HG03060 (cell line): ENCODE data around the gene DNAJC22.
A peak's percentile ranks its signal among the peaks of the same experiment; 100 is the strongest.
"Not testable (repeated sequence)": the region's sequence is repeated elsewhere in the genome, so short reads cannot be mapped to it uniquely, and the experiment has no call there.

Experiments used
- ATAC-seq: cut with Tn5 transposase; IDR thresholded peaks from one replicate; pipeline ENCODE4 v1.9.1; 2021; ENCODE audit warnings: low read depth, moderate number of reproducible peaks; ENCODE audit not compliant: unreplicated experiment

DNAJC22 gene

GRCh38 chr12:49346659-49347310 is at the start of gene DNAJC22:
TSS of gene DNAJC22 (plus strand) at chr12:49346888. CDS start at chr12:49348873, 1,985 bp downstream.
- ATAC-seq = no peak

GRCh38 chr12:49297695-49298060 is 49.0 kb upstream of the DNAJC22 start:
- no peak for ATAC-seq

GRCh38 chr12:49298160-49298559 is 48.5 kb upstream of the DNAJC22 start:
- ATAC-seq = no peak

- ATAC-seq = no peak
Observed at GRCh38 chr12:49301760-49302159, 44.9 kb upstream of the DNAJC22 start.

GRCh38 chr12:49304161-49304560 is 42.5 kb upstream of the DNAJC22 start:
- ATAC-seq = no peak

- no peak for ATAC-seq
Observed at GRCh38 chr12:49305762-49306510, 40.8 kb upstream of the DNAJC22 start.

- no peak for ATAC-seq
Observed at GRCh38 chr12:49309386-49309785, 37.3 kb upstream of the DNAJC22 start.

- not testable (repeated sequence) for ATAC-seq
Observed at GRCh38 chr12:49310451-49311000, 36.2 kb upstream of the DNAJC22 start.

- ATAC-seq = no peak
Observed at GRCh38 chr12:49314811-49315210, 31.9 kb upstream of the DNAJC22 start.

- not testable (repeated sequence) for ATAC-seq
Observed at GRCh38 chr12:49317118-49317517, 29.6 kb upstream of the DNAJC22 start.

GRCh38 chr12:49320411-49321103 is 26.1 kb upstream of the DNAJC22 start:
- ATAC-seq = not testable (repeated sequence)

- ATAC-seq = no peak
Observed at GRCh38 chr12:49322367-49322707, 24.4 kb upstream of the DNAJC22 start.

- ATAC-seq = peak; percentile 90
Observed at GRCh38 chr12:49322708-49323523, 23.8 kb upstream of the DNAJC22 start, which contains the start of gene TROAP. TSS of gene TROAP (plus strand) at chr12:49323255. CDS start at chr12:49323609, 354 bp downstream.

GRCh38 chr12:49323524-49324097 is 23.1 kb upstream of the DNAJC22 start:
- ATAC-seq = no peak

- no peak for ATAC-seq
Observed at GRCh38 chr12:49325606-49326005, 21.1 kb upstream of the DNAJC22 start.

- no peak for ATAC-seq
Observed at GRCh38 chr12:49327368-49327767, 19.3 kb upstream of the DNAJC22 start.

GRCh38 chr12:49327887-49328286 is 18.8 kb upstream of the DNAJC22 start:
- ATAC-seq = no peak

GRCh38 chr12:49328816-49329215 is 17.9 kb upstream of the DNAJC22 start:
- ATAC-seq = no peak

GRCh38 chr12:49330032-49330619 is 16.6 kb upstream of the DNAJC22 start:
- ATAC-seq = no peak
